Parathyroid adenoma (tissue), 2 donors: ENCODE results near the gene STN1.
A peak's percentile ranks its signal among the peaks of the same experiment; 100 is the strongest.

ENCODE experiments used
- H2AFZ ChIP-seq: fragments of 300-600 bp; sonication (generic); one replicate; pipeline ENCODE4 v1.7.0; 2017; ENCODE audit warnings: antibody characterized with exemption, mild to moderate bottlenecking
- H3K27ac ChIP-seq: fragments of 300-600 bp; sonication (generic); one replicate; pipeline ENCODE4 v1.7.0; 2017
- H3K27me3 ChIP-seq: fragments of 300-600 bp; sonication (generic); one replicate; pipeline ENCODE4 v1.7.0; 2017; ENCODE audit warnings: low read length; ENCODE audit not compliant: control insufficient read depth, insufficient read depth
- H3K36me3 ChIP-seq: fragments of 300-600 bp; sonication (generic); one replicate; pipeline ENCODE4 v1.7.0; 2017; ENCODE audit warnings: low read length; ENCODE audit not compliant: control insufficient read depth, insufficient read depth
- H3K4me1 ChIP-seq: fragments of 300-600 bp; sonication (generic); one replicate; pipeline ENCODE4 v1.7.0; 2017; ENCODE audit warnings: control low read depth
- H3K4me2 ChIP-seq: fragments of 300-600 bp; sonication (generic); one replicate; pipeline ENCODE4 v1.7.0; 2017; ENCODE audit warnings: low read length
- H3K4me3 ChIP-seq: fragments of 300-600 bp; sonication (generic); one replicate; pipeline ENCODE4 v1.7.0; 2017; ENCODE audit warnings: low read depth, low read length
- H3K79me2 ChIP-seq: fragments of 300-600 bp; sonication (generic); one replicate; pipeline ENCODE4 v1.7.0; 2017; ENCODE audit warnings: control low read depth
- H3K9ac ChIP-seq: fragments of 300-600 bp; sonication (generic); one replicate; pipeline ENCODE4 v1.7.0; 2017; ENCODE audit warnings: mild to moderate bottlenecking
- H3K9me3 ChIP-seq: fragments of 300-600 bp; sonication (generic); one replicate; pipeline ENCODE4 v1.7.0; 2017; ENCODE audit warnings: low read length; ENCODE audit not compliant: control insufficient read depth
- CTCF ChIP-seq: fragments of 300-600 bp; sonication (generic); IDR thresholded peaks from one replicate; pipeline ENCODE4 v1.7.0; 2017; ENCODE audit warnings: antibody characterized with exemption, mild to moderate bottlenecking
- donor health status: primary hyperparathyroidism.

Gene STN1

DNA sequence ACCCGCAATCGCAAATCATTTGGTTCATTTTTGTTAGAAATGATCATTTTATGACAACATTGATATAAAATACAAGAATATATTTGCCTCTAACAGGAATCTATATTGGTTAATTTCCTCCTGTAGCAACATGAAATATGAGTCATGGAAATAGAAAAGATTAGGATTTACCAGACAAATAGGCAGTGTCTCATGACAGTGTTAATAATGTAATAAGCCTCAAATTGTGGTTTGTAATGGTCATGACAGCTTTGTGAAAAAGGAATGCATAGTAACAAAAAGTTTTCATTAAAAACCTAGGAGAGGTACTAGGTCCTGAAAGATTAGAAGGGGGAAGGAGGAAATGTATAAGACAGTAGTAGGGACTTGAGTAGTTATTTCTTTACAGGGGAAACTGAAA, 41.0 kb upstream of the STN1 start:
- Histone ChIP-seq H3K4me1 (no peaks in the 10 kb centered on the region), H2AFZ (no peak overlapping the region), H3K27me3 (no peaks in the 10 kb centered on the region), H3K4me2 (no peak overlapping the region), H3K36me3 (no peaks in the 10 kb centered on the region), H3K4me3 (no peak overlapping the region), H3K9ac (no peak overlapping the region), H3K9me3 (no peaks in the 10 kb centered on the region), H3K79me2 (no peaks in the 10 kb centered on the region), H3K27ac (no peak overlapping the region)
- TF ChIP-seq CTCF, result no peak

DNA sequence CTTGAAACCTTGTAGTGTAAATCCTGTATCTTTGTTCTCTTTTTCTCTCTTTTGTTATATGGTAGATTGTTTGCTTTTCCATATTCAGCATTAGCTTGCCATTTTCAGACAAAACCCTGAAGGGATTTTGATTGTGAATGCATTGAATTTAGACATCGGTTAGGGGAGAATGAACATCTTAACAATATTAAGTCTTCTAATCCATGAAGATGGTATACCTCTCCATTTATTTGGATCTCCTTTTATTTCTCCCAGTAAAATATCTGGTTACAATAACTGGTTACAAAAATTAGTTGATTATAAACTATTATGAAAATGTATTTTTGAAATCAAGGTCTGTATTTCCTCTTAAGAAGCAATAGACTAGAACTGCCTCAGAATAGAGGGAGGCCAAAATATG, 36.6 kb upstream of the STN1 start:
- H3K4me2 ChIP-seq, result no peak overlapping the region
- H3K9me3 ChIP-seq, result no peaks in the 10 kb centered on the region
- no peak overlapping the region for H3K9ac ChIP-seq
- no peaks in the 10 kb centered on the region for H3K36me3 ChIP-seq
- no peak overlapping the region for H2AFZ ChIP-seq
- no peaks in the 10 kb centered on the region for H3K27me3 ChIP-seq
- no peaks in the 10 kb centered on the region for H3K4me1 ChIP-seq
- no peak overlapping the region for H3K4me3 ChIP-seq
- no peak overlapping the region for H3K27ac ChIP-seq
- H3K79me2 ChIP-seq, result no peaks in the 10 kb centered on the region
- no peak for TF ChIP-seq CTCF

DNA sequence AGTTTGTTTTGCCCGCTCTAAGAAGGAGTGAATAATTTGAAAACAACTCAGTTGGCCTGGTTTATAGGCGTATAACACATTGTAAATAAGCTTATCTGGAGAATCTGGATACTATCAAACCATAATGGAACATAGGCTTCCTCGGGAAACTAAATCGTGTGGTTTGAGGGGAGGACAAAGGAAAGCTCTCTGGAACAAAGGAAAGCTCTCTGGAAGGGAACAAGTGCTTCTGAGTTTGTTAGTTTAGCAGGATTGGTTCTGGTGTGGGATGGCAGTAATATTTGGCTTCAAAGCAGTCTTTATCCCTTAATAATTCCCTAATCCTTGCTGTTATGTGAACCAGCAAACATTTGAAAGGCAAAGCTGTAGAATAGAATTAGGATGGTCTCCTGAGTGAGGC, 34.0 kb upstream of the STN1 start:
- Histone ChIP-seq H3K27me3 (no peaks in the 10 kb centered on the region), H3K9me3 (no peaks in the 10 kb centered on the region), H2AFZ (peak overlapping the region; percentile 26), H3K36me3 (no peaks in the 10 kb centered on the region), H3K4me2 (no peak overlapping the region), H3K79me2 (no peaks in the 10 kb centered on the region), H3K4me1 (no peaks in the 10 kb centered on the region), H3K4me3 (no peak overlapping the region), H3K9ac (no peak overlapping the region), H3K27ac (no peak overlapping the region)
- no peak for TF ChIP-seq CTCF

DNA sequence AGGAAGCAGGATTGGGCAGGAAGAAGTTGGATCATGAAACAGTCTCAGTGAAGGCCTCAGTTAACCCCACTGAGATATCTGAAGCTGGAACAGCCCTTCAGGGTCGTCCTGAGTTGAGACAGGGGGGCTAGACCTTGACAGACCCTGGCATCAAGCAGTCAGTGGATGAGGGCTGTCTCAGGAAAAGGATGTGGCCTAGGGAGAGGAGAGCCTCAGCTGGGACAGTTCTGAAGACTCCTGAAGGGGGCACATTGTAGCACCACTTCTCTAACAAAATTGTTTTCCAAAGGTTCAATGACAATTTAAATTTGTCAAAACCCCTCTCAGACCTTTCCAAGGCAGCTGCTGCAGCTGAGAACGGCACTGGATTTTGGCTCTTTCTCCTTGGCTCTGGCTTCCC, 33.2 kb upstream of the STN1 start:
- Histone ChIP-seq H3K79me2 (no peaks in the 10 kb centered on the region), H3K9ac (no peak overlapping the region), H3K27ac (no peak overlapping the region), H3K4me2 (no peak overlapping the region), H3K4me3 (no peak overlapping the region), H3K36me3 (no peaks in the 10 kb centered on the region), H3K27me3 (no peaks in the 10 kb centered on the region), H3K4me1 (no peaks in the 10 kb centered on the region), H2AFZ (no peak overlapping the region), H3K9me3 (no peaks in the 10 kb centered on the region)
- no peak for TF ChIP-seq CTCF

DNA sequence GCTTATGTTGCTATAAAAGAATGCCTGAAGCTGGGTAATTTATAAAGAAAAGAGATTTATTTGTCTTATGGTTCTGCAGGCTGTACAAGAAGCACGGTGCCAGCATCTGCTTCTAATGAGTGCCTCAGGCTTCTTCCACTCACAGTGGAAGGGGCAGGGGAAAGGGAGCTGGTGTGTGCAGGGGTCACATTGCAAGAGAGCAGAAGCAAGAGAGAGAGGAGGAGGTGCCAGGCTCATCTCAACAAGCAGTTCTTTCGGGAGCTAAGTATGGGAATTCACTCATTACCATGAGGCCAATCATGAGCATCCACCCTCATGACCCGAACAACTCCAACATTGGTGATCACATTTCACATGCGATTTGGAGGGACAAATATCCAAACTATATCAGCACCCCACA, 31.7 kb upstream of the STN1 start:
- Histone ChIP-seq H3K27ac (no peak overlapping the region), H2AFZ (no peak overlapping the region), H3K27me3 (no peaks in the 10 kb centered on the region), H3K4me1 (no peaks in the 10 kb centered on the region), H3K9ac (no peak overlapping the region), H3K4me3 (no peak overlapping the region), H3K79me2 (no peaks in the 10 kb centered on the region), H3K36me3 (no peaks in the 10 kb centered on the region), H3K4me2 (no peak overlapping the region), H3K9me3 (no peaks in the 10 kb centered on the region)
- TF ChIP-seq CTCF, result no peak
